Neural cell (in vitro differentiated cells): ENCODE data around the gene PTPRS. TPM values are rescaled to one million over a fixed set of nuclear protein-coding genes. Genes with fewer than 3 reads are reported as not detected.

ENCODE experiments used
- H2AFZ ChIP-seq: fragments of 200-600, 300-800 bp; sonication (generic), shearing (Covaris generic); 2 replicates; pipeline ENCODE4 v1.6.0; 2014; ENCODE audit warnings: low read depth, mild to moderate bottlenecking, antibody characterized with exemption, low read length, moderate library complexity
- H3F3A ChIP-seq: fragments of 200-600 bp; shearing (Covaris generic); 2 replicates; pipeline ENCODE4 v1.6.1; 2016; ENCODE audit warnings: mild to moderate bottlenecking, moderate library complexity, mixed read lengths, antibody characterized with exemption, low read length; ENCODE audit not compliant: insufficient read depth, poor library complexity, severe bottlenecking
- H3K27ac ChIP-seq: fragments of 200-600, 300-800 bp; sonication (generic), shearing (Covaris generic); 2 replicates; pipeline ENCODE4 v1.5.1; 2014; ENCODE audit warnings: mild to moderate bottlenecking, low read length, moderate library complexity
- H3K27me3 ChIP-seq: fragments of 300-800, 200-600 bp; sonication (generic), shearing (Covaris generic); 2 replicates; pipeline ENCODE4 v1.6.0; 2014; ENCODE audit warnings: mild to moderate bottlenecking, low read depth, low read length, moderate library complexity; ENCODE audit not compliant: insufficient read depth
- H3K36me3 ChIP-seq: fragments of 300-800, 200-600 bp; sonication (generic), shearing (Covaris generic); 2 replicates; pipeline ENCODE4 v1.5.1; 2014; ENCODE audit warnings: mild to moderate bottlenecking, antibody characterized with exemption, low read length, moderate library complexity; ENCODE audit not compliant: insufficient read depth
- H3K4me2 ChIP-seq: fragments of 300-800, 200-600 bp; sonication (generic), shearing (Covaris generic); 2 replicates; pipeline ENCODE4 v1.6.0; 2014; ENCODE audit warnings: mild to moderate bottlenecking, low read length
- H3K4me3 ChIP-seq: fragments of 300-800, 200-600 bp; sonication (generic), shearing (Covaris generic); 2 replicates; pipeline ENCODE4 v1.5.1; 2014; ENCODE audit warnings: mild to moderate bottlenecking, low read length, moderate library complexity
- H3K79me2 ChIP-seq: fragments of 200-600 bp; shearing (Covaris generic); replicated peaks from 2 replicates; pipeline ENCODE4 v1.6.0; 2014; ENCODE audit warnings: mild to moderate bottlenecking, low read length, moderate library complexity; ENCODE audit not compliant: insufficient read depth
- H3K9ac ChIP-seq: fragments of 300-800, 200-600 bp; sonication (generic), shearing (Covaris generic); 2 replicates; pipeline ENCODE4 v1.6.1; 2016; ENCODE audit warnings: mild to moderate bottlenecking, low read length, mixed read lengths
- H3K9me2 ChIP-seq: fragments of 200-600 bp; shearing (Covaris generic); 2 replicates; pipeline ENCODE4 v1.6.1; 2016; ENCODE audit warnings: mild to moderate bottlenecking, low read length, mixed read lengths; ENCODE audit not compliant: insufficient read depth
- H3K9me3 ChIP-seq: fragments of 200-600, 300-800 bp; sonication (generic), shearing (Covaris generic); 2 replicates; pipeline ENCODE4 v1.6.1; 2016; ENCODE audit warnings: mild to moderate bottlenecking, mixed run types, low read length, moderate library complexity, mixed read lengths
- H4K20me1 ChIP-seq: fragments of 200-600 bp; shearing (Covaris generic); 2 replicates; pipeline ENCODE4 v1.6.1; 2016; ENCODE audit warnings: mild to moderate bottlenecking, mixed run types; ENCODE audit not compliant: insufficient read depth
- EP300 ChIP-seq: fragments of 450-650 bp; conservative IDR thresholded peaks from 2 replicates; pipeline ENCODE4 v1.6.1; 2014; ENCODE audit warnings: antibody characterized with exemption, mild to moderate bottlenecking, moderate library complexity; ENCODE audit not compliant: poor library complexity, severe bottlenecking
- EZH2 ChIP-seq: fragments of 200-600, 300-800 bp; shearing (Covaris generic), sonication (generic); IDR thresholded peaks from 2 replicates; pipeline ENCODE4 v1.6.1; 2014; ENCODE audit warnings: antibody characterized with exemption, low read length, borderline replicate concordance, mild to moderate bottlenecking; ENCODE audit not compliant: insufficient read depth, poor library complexity, severe bottlenecking
- MXI1 ChIP-seq: fragments of 450-650 bp; conservative IDR thresholded peaks from 2 replicates; pipeline ENCODE4 v1.6.1; 2014; ENCODE audit warnings: antibody characterized with exemption, mild to moderate bottlenecking; ENCODE audit not compliant: poor library complexity, severe bottlenecking
- RAD21 ChIP-seq: fragments of 450-650 bp; conservative IDR thresholded peaks from 2 replicates; pipeline ENCODE4 v1.6.1; 2014; ENCODE audit warnings: antibody characterized with exemption, mild to moderate bottlenecking, moderate library complexity
- SMC3 ChIP-seq: fragments of 450-650 bp; conservative IDR thresholded peaks from 2 replicates; pipeline ENCODE4 v1.6.1; 2014; ENCODE audit warnings: antibody characterized with exemption, mild to moderate bottlenecking, moderate library complexity; ENCODE audit not compliant: poor library complexity
- TAF1 ChIP-seq: IDR thresholded peaks from 2 replicates; pipeline ENCODE4 v1.6.1; 2012; ENCODE audit warnings: low read depth
- polyA plus RNA-seq: library from polyadenylated mRNA; depleted of rRNA; stranded (reverse); fragments of >200 nt; gene quantifications from 2 replicates; pipeline ENCODE4 v1.2.3, GENCODE V29; 2014
- TF ChIP-seq, protein P1 (sequence below): IDR thresholded peaks from 2 replicates; pipeline ENCODE4 v1.6.1; 2012; ENCODE audit warnings: borderline replicate concordance
- TF ChIP-seq, protein P2 (sequence below): fragments of 450-650 bp; IDR thresholded peaks from 2 replicates; pipeline ENCODE4 v1.5.1; 2014; ENCODE audit warnings: antibody characterized with exemption, mild to moderate bottlenecking, moderate library complexity; ENCODE audit not compliant: poor library complexity, severe bottlenecking

PTPRS gene
- polyA plus RNA-seq, 1 donor from 2014 or later = 121 TPM

DNA sequence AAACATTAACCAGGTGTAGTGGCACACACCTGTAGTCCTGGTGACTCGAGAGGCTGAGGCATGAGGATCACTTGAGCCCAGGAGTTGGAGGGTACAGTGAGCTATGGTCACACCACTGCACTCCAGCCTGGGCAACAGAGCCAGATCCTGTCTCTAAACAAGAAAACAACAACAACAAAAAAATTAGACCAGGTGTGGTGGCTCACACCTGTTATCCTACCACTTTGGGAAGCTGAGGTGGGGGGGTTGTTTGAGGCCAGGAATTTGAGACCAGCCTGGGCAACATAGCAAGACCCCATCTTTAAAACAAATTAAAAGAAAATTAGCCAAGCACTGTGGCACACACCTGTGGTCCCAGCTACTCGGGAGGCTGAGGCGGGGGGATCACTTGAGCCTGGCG, 20.8 kb upstream of the PTPRS start:
- Histone ChIP-seq H4K20me1 (no peaks in the 10 kb centered on the region), H3K27me3 (no peaks in the 10 kb centered on the region), H3K9ac (no peak overlapping the region), H3K9me2 (no peaks in the 10 kb centered on the region), H3K4me3 (no peak overlapping the region), H3K79me2 (no peaks in the 10 kb centered on the region), H3K9me3 (no peaks in the 10 kb centered on the region), H3K27ac (no peak overlapping the region), H3K4me2 (no peak overlapping the region), H3F3A (no peaks in the 10 kb centered on the region), H2AFZ (no peak overlapping the region), H3K36me3 (no peaks in the 10 kb centered on the region)
- TF ChIP-seq RAD21 = no peak
- no peak for TF ChIP-seq EZH2
- no peak for TF ChIP-seq TAF1
- TF ChIP-seq SMC3 = no peak
- TF ChIP-seq, protein P1, sequence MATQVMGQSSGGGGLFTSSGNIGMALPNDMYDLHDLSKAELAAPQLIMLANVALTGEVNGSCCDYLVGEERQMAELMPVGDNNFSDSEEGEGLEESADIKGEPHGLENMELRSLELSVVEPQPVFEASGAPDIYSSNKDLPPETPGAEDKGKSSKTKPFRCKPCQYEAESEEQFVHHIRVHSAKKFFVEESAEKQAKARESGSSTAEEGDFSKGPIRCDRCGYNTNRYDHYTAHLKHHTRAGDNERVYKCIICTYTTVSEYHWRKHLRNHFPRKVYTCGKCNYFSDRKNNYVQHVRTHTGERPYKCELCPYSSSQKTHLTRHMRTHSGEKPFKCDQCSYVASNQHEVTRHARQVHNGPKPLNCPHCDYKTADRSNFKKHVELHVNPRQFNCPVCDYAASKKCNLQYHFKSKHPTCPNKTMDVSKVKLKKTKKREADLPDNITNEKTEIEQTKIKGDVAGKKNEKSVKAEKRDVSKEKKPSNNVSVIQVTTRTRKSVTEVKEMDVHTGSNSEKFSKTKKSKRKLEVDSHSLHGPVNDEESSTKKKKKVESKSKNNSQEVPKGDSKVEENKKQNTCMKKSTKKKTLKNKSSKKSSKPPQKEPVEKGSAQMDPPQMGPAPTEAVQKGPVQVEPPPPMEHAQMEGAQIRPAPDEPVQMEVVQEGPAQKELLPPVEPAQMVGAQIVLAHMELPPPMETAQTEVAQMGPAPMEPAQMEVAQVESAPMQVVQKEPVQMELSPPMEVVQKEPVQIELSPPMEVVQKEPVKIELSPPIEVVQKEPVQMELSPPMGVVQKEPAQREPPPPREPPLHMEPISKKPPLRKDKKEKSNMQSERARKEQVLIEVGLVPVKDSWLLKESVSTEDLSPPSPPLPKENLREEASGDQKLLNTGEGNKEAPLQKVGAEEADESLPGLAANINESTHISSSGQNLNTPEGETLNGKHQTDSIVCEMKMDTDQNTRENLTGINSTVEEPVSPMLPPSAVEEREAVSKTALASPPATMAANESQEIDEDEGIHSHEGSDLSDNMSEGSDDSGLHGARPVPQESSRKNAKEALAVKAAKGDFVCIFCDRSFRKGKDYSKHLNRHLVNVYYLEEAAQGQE = no peak
- no peak for TF ChIP-seq EP300

DNA sequence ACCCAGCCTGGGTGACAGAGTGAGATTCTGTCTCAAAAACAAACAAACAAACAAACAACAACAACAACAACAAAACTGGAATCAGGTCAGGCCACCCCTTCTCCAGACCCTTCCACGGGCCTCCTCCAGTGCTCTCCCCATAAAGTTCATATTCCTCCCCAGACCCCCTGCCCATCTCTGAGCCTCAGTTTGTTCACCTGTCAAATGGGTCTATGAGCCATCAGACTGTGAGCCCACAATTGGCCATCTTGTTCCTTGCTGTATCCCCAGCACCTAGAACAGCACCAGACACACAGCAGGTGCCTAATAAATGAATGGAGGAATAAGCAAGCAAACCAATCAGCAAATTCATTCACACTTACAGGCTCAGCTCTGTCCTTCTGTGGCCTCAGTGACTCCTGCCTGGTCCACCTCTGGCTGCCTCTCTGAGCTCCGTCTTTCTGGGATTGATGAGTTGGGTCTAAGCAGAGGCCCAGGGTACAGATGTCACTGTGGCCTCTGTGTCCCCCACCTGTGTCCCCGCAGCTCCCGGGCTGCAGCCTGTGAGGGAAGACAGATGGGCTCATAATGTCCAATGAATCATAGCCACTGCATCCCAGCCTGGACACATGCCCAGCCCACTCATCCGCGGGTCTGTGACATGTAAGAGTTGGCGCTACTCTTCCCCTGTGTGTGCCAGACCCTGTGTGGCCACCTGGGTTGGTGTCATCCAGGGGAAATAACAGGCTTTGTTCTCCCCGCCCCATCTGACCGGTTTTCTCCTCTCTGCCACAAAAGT, 19.6 kb upstream of the PTPRS start:
- TF ChIP-seq MXI1 = no peak
- TF ChIP-seq EP300 = no peak
- no peak for TF ChIP-seq SMC3
- no peak for TF ChIP-seq EZH2
- TF ChIP-seq RAD21 = no peak
- TF ChIP-seq, protein P2, sequence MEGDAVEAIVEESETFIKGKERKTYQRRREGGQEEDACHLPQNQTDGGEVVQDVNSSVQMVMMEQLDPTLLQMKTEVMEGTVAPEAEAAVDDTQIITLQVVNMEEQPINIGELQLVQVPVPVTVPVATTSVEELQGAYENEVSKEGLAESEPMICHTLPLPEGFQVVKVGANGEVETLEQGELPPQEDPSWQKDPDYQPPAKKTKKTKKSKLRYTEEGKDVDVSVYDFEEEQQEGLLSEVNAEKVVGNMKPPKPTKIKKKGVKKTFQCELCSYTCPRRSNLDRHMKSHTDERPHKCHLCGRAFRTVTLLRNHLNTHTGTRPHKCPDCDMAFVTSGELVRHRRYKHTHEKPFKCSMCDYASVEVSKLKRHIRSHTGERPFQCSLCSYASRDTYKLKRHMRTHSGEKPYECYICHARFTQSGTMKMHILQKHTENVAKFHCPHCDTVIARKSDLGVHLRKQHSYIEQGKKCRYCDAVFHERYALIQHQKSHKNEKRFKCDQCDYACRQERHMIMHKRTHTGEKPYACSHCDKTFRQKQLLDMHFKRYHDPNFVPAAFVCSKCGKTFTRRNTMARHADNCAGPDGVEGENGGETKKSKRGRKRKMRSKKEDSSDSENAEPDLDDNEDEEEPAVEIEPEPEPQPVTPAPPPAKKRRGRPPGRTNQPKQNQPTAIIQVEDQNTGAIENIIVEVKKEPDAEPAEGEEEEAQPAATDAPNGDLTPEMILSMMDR = no peak
- H3K9ac ChIP-seq = no peak overlapping the region
- H3K27me3 ChIP-seq = no peaks in the 10 kb centered on the region
- H3K4me3 ChIP-seq = no peak overlapping the region
- H3K9me2 ChIP-seq = no peaks in the 10 kb centered on the region
- no peaks in the 10 kb centered on the region for H4K20me1 ChIP-seq
- H3K27ac ChIP-seq = no peak overlapping the region
- no peaks in the 10 kb centered on the region for H3K9me3 ChIP-seq
- H3K4me2 ChIP-seq = no peak overlapping the region
- no peaks in the 10 kb centered on the region for H3K36me3 ChIP-seq
- H3K79me2 ChIP-seq = no peaks in the 10 kb centered on the region
- no peaks in the 10 kb centered on the region for H3F3A ChIP-seq
- H2AFZ ChIP-seq = no peak overlapping the region
